ENCODE data around the gene DNAI2. TPM values are rescaled to one million over a fixed set of nuclear protein-coding genes. Genes with fewer than 3 reads are reported as not detected.

Gene DNAI2
- total and polyA plus RNA-seq, 9 of the 15 experiments (the other 6 are each of a cell fraction or from before 2014, with no cell fraction given): not detected

DNA sequence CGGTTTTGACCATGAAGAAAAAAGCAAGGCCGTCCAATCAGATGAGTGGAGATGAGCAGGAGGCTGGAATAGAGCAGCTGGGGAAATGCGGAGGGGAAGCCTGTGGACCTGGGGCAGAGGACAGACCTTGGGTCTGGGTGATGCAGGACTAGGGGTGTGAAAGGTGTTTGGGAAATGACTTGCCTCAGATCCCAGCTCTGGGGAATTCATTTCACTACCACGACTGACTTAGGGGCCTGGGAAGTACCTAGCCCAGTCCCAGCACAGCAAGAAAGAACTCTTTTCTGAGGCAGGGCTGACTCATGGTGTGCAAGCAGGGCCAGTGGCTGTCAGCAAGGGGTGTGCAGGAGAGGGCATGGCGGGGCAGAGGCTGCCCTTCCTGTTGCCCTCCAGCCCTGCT is 14.8 kb downstream of the DNAI2 start:
- H3K9me1 ChIP-seq (ENCODE audit: control insufficient read depth, insufficient read depth, low read length): no peaks in the 10 kb centered on the region
- no peaks in the 10 kb centered on the region for H3K9me3 ChIP-seq (replicated peaks; ENCODE audit: control insufficient read depth, insufficient read depth, low read depth, low read length)
- no TSS peak for BruUV-seq (replicated peaks)
- H3K79me2 ChIP-seq (ENCODE audit: control insufficient read depth, insufficient read depth, low read length): no peaks in the 10 kb centered on the region
- H2AFZ ChIP-seq (ENCODE audit: low read depth, low read length): no peak overlapping the region; the same call in 1 of the 2 replicates
- ChIA-PET POLR2A (interaction anchor here (0.5 to 0.7 kb wide), 4 partner anchors 13 to 505 kb away, joined by 3 to 6 read pairs (median 3); no protein-coding TSS in a partner anchor), CTCF (ENCODE audit: low intra/inter-chr PET ratio) (no interaction called here)
- no peak overlapping the region for H3K4me3 ChIP-seq
- H3K4me1 ChIP-seq (replicated peaks in 1 of 2; ENCODE audit: control insufficient read depth in 2 of 2, insufficient read depth in 2 of 2, low read length in 2 of 2): peaks cover 11 to 32% of the 10 kb centered on the region in 2 experiments; a peak in 4 of 5 replicates
- H4K20me1 ChIP-seq (replicated peaks; ENCODE audit: control insufficient read depth, insufficient read depth, low read length): no peaks in the 10 kb centered on the region
- H3K9ac ChIP-seq (ENCODE audit: insufficient read depth in 1 of 2, low read depth in 2 of 2, low read length in 2 of 2): peak overlapping the region in 1 of 2 experiments; percentile 58; a peak in 1 of 4 replicates
- DNase-seq (ENCODE audit: extremely low read depth in 1 of 4, low spot score in 3 of 4): no peak
- WGBS (ENCODE audit: insufficient coverage, low coverage, missing lambda C conversion rate): 41% methylated on average over 5 of the region's 5 CpGs
- no peak for ATAC-seq
- in situ Hi-C loops (cut with MboI): no loop called here
- no peaks in the 10 kb centered on the region for H3K27me3 ChIP-seq (ENCODE audit: control insufficient read depth in 2 of 2, insufficient read depth in 2 of 2, low read length in 2 of 2)
- no peak overlapping the region for H3K4me2 ChIP-seq (ENCODE audit: insufficient read depth, low read length)
- no peak for FAIRE-seq
- H3K36me3 ChIP-seq (ENCODE audit: control insufficient read depth, insufficient read depth, low read length): no peaks in the 10 kb centered on the region
- no peak overlapping the region for H3K27ac ChIP-seq (ENCODE audit: extremely low read depth, low read depth, low read length)
- intact Hi-C loops (cut with micrococcal nuclease): no loop called here
- no peak for TF ChIP-seq CBX2 (IDR thresholded peaks at IDR 0.05; ENCODE audit: insufficient read depth, low read length, poor library complexity, severe bottlenecking)
- TF ChIP-seq NR2F6 (CRISPR knock-in tag; IDR thresholded peaks at IDR 0.05): no peak
- no peak for TF ChIP-seq EP300 (IDR thresholded peaks at IDR 0.05; ENCODE audit: low read length)
- no peak for TF ChIP-seq NUFIP1 (IDR thresholded peaks at IDR 0.05; ENCODE audit: partially characterized antibody)
- no peak for TF ChIP-seq ZSCAN29 (IDR thresholded peaks at IDR 0.05)
- TF ChIP-seq, protein P1, sequence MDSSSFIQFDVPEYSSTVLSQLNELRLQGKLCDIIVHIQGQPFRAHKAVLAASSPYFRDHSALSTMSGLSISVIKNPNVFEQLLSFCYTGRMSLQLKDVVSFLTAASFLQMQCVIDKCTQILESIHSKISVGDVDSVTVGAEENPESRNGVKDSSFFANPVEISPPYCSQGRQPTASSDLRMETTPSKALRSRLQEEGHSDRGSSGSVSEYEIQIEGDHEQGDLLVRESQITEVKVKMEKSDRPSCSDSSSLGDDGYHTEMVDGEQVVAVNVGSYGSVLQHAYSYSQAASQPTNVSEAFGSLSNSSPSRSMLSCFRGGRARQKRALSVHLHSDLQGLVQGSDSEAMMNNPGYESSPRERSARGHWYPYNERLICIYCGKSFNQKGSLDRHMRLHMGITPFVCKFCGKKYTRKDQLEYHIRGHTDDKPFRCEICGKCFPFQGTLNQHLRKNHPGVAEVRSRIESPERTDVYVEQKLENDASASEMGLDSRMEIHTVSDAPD (CRISPR knock-in tag; IDR thresholded peaks at IDR 0.05): no peak
- TF ChIP-seq NFE2L1 (tag; IDR thresholded peaks at IDR 0.05; ENCODE audit: borderline replicate concordance, low read depth): no peak
- TF ChIP-seq TCF3 (CRISPR knock-in tag; IDR thresholded peaks at IDR 0.05): no peak
- TF ChIP-seq, protein P2, sequence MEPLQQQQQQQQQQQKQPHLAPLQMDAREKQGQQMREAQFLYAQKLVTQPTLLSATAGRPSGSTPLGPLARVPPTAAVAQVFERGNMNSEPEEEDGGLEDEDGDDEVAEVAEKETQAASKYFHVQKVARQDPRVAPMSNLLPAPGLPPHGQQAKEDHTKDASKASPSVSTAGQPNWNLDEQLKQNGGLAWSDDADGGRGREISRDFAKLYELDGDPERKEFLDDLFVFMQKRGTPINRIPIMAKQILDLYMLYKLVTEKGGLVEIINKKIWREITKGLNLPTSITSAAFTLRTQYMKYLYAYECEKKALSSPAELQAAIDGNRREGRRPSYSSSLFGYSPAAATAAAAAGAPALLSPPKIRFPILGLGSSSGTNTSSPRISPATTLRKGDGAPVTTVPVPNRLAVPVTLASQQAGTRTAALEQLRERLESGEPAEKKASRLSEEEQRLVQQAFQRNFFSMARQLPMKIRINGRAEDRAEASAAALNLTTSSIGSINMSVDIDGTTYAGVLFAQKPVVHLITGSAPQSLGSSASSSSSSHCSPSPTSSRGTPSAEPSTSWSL (CRISPR knock-in tag; IDR thresholded peaks at IDR 0.05; ENCODE audit: borderline replicate concordance): no peak
- no peak for TF ChIP-seq RFX1 (IDR thresholded peaks at IDR 0.05)
- no peak for TF ChIP-seq MAX (CRISPR knock-in tag; IDR thresholded peaks at IDR 0.05)
- TF ChIP-seq, protein P3, sequence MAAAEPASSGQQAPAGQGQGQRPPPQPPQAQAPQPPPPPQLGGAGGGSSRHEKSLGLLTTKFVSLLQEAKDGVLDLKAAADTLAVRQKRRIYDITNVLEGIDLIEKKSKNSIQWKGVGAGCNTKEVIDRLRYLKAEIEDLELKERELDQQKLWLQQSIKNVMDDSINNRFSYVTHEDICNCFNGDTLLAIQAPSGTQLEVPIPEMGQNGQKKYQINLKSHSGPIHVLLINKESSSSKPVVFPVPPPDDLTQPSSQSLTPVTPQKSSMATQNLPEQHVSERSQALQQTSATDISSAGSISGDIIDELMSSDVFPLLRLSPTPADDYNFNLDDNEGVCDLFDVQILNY (CRISPR knock-in tag; IDR thresholded peaks at IDR 0.05): no peak
- TF ChIP-seq TFAM (CRISPR knock-in tag; conservative IDR thresholded peaks at IDR 0.05): no peak
- TF ChIP-seq KLF6 (CRISPR knock-in tag; IDR thresholded peaks at IDR 0.05; ENCODE audit: borderline replicate concordance): no peak
- no peak for TF ChIP-seq POLR2AphosphoS5 (IDR thresholded peaks at IDR 0.05; ENCODE audit: control insufficient read depth, insufficient read depth, low read depth, low read length)

Measured in K562 (cell line).